HepG2 (cell line): ENCODE data around the gene CAPN10. TPM values are rescaled to one million over a fixed set of nuclear protein-coding genes. Genes with fewer than 3 reads are reported as not detected.

Experiments
- FOSL1 ChIP-seq: sonication (generic); formaldehyde crosslinking; IDR thresholded peaks from 2 replicates; pipeline ENCODE4 v1.9.0; 2021; ENCODE audit warnings: missing genetic modification reagents, borderline replicate concordance
- FOXP4 ChIP-seq: sonication (generic); formaldehyde crosslinking; IDR thresholded peaks from 2 replicates; pipeline ENCODE4 v1.4.0; 2020; ENCODE audit warnings: missing genetic modification reagents
- HMG20A ChIP-seq: IDR thresholded peaks from 2 replicates; pipeline ENCODE4 v1.6.1; 2016; ENCODE audit warnings: borderline replicate concordance
- HOXA9 ChIP-seq: sonication (generic); formaldehyde crosslinking; IDR thresholded peaks from 2 replicates; pipeline ENCODE4 v1.8.1; 2022; ENCODE audit warnings: missing genetic modification reagents, mild to moderate bottlenecking, moderate library complexity, borderline replicate concordance
- JARID2 ChIP-seq: sonication (generic); formaldehyde crosslinking; IDR thresholded peaks from 2 replicates; pipeline ENCODE4 v1.8.1; 2023; ENCODE audit warnings: missing genetic modification reagents, inconsistent platforms; ENCODE audit not compliant: insufficient replicate concordance
- JUNB ChIP-seq: sonication (generic); formaldehyde crosslinking; IDR thresholded peaks from 2 replicates; pipeline ENCODE4 v1.8.0; 2022; ENCODE audit warnings: missing genetic modification reagents, mild to moderate bottlenecking, borderline replicate concordance
- KDM1A ChIP-seq: IDR thresholded peaks from 2 replicates; pipeline ENCODE4 v1.6.1; 2016; ENCODE audit warnings: missing compliant biosample characterization
- KLF11 ChIP-seq: IDR thresholded peaks from 2 replicates; pipeline ENCODE4 v1.6.1; 2016; ENCODE audit warnings: missing compliant biosample characterization
- MTF1 ChIP-seq: sonication (generic); formaldehyde crosslinking; IDR thresholded peaks from 2 replicates; pipeline ENCODE4 v1.5.0; 2020; ENCODE audit warnings: missing genetic modification reagents
- NFE2 ChIP-seq: sonication (generic); formaldehyde crosslinking; IDR thresholded peaks from 2 replicates; pipeline ENCODE4 v1.4.0; 2020; ENCODE audit warnings: missing genetic modification reagents
- NFIB ChIP-seq: sonication (generic); formaldehyde crosslinking; IDR thresholded peaks from 2 replicates; pipeline ENCODE4 v1.9.0; 2021; ENCODE audit warnings: missing genetic modification reagents, mild to moderate bottlenecking, borderline replicate concordance
- SALL2 ChIP-seq: sonication (generic); formaldehyde crosslinking; IDR thresholded peaks from 2 replicates; pipeline ENCODE4 v1.8.1; 2023; ENCODE audit warnings: mild to moderate bottlenecking, missing genetic modification reagents, inconsistent platforms
- U2AF2 ChIP-seq: fragments of 200-400 bp; formaldehyde crosslinking; IDR thresholded peaks from 2 replicates; pipeline ENCODE4 v1.6.1; 2017; ENCODE audit warnings: low read depth, mild to moderate bottlenecking, low read length
- XRCC5 ChIP-seq: fragments of 200-400 bp; formaldehyde crosslinking; optimal IDR thresholded peaks from 2 replicates; pipeline ENCODE3; 2017; ENCODE audit warnings: mild to moderate bottlenecking, low read length
- ZBTB7A ChIP-seq: sonication (generic); formaldehyde crosslinking; IDR thresholded peaks from 2 replicates; pipeline ENCODE4 v1.8.0; 2022; ENCODE audit warnings: mild to moderate bottlenecking, missing genetic modification reagents
- ZFX ChIP-seq: sonication (generic); formaldehyde crosslinking; IDR thresholded peaks from 2 replicates; pipeline ENCODE4 v1.4.0; 2020; ENCODE audit warnings: mild to moderate bottlenecking, low read depth, missing genetic modification reagents, moderate library complexity
- ZNF136 ChIP-seq: sonication (generic); formaldehyde crosslinking; IDR thresholded peaks from 2 replicates; pipeline ENCODE4 v1.8.1; 2022; ENCODE audit warnings: low read depth, mild to moderate bottlenecking, moderate library complexity, missing genetic modification reagents
- ZNF253 ChIP-seq: sonication (generic); formaldehyde crosslinking; IDR thresholded peaks from 2 replicates; pipeline ENCODE4 v1.8.0; 2022; ENCODE audit warnings: mild to moderate bottlenecking, missing genetic modification reagents, borderline replicate concordance
- ZNF274 ChIP-seq: sonication (generic); formaldehyde crosslinking; IDR thresholded peaks from 2 replicates; pipeline ENCODE4 v1.5.1; 2020; ENCODE audit warnings: mild to moderate bottlenecking, missing genetic modification reagents
- ZNF282 ChIP-seq: fragments of 450-650 bp; IDR thresholded peaks from 2 replicates; pipeline ENCODE4 v1.6.1; 2018; ENCODE audit not compliant: partially characterized antibody
- ZNF317 ChIP-seq: sonication (generic); formaldehyde crosslinking; IDR thresholded peaks from 2 replicates; pipeline ENCODE4 v1.5.0; 2020; ENCODE audit warnings: mild to moderate bottlenecking, missing genetic modification reagents
- ZNF383 ChIP-seq: sonication (generic); formaldehyde crosslinking; IDR thresholded peaks from 2 replicates; pipeline ENCODE4 v1.4.0; 2020; ENCODE audit warnings: missing genetic modification reagents, mild to moderate bottlenecking, borderline replicate concordance
- ZNF543 ChIP-seq: sonication (generic); formaldehyde crosslinking; IDR thresholded peaks from 2 replicates; pipeline ENCODE4 v1.4.0; 2020; ENCODE audit warnings: mild to moderate bottlenecking, missing genetic modification reagents
- polyA plus RNA-seq, 8 experiments: library from polyadenylated mRNA; depleted of rRNA in 3 of 8; stranded (reverse) in 7 of 8; unstranded in 1 of 8; fragments of >200 nt; fragmentation: Illumina TruSeq in 4 of 8; extraction: Trizol in 4 of 8; gene quantifications; 2 replicates each; pipeline versions ENCODE4 v1.2.1 to v1.2.3, GENCODE V29; 2011 to 2016; ENCODE audit warnings: low read depth in 4 of 8, missing spikeins in 1 of 8, mixed read lengths in 1 of 8; ENCODE audit not compliant: insufficient read depth in 1 of 8
- total RNA-seq, 5 experiments: library from RNA; depleted of rRNA; stranded (reverse); fragments of >200 nt; fragmentation: Illumina TruSeq; extraction: Trizol; gene quantifications; 2 replicates each; pipeline ENCODE4 v1.2.3, GENCODE V29; 2016; ENCODE audit warnings: low read depth in 1 of 5
- TF ChIP-seq, protein P1 (sequence below): IDR thresholded peaks from 2 replicates; pipeline ENCODE4 v1.6.1; 2016; ENCODE audit warnings: low read depth

The CAPN10 gene
- total and polyA plus RNA-seq, 2 of the 13 experiments (the other 11 are each of a cell fraction or from before 2014, with no cell fraction given), result 27.6 to 32.4 TPM

DNA sequence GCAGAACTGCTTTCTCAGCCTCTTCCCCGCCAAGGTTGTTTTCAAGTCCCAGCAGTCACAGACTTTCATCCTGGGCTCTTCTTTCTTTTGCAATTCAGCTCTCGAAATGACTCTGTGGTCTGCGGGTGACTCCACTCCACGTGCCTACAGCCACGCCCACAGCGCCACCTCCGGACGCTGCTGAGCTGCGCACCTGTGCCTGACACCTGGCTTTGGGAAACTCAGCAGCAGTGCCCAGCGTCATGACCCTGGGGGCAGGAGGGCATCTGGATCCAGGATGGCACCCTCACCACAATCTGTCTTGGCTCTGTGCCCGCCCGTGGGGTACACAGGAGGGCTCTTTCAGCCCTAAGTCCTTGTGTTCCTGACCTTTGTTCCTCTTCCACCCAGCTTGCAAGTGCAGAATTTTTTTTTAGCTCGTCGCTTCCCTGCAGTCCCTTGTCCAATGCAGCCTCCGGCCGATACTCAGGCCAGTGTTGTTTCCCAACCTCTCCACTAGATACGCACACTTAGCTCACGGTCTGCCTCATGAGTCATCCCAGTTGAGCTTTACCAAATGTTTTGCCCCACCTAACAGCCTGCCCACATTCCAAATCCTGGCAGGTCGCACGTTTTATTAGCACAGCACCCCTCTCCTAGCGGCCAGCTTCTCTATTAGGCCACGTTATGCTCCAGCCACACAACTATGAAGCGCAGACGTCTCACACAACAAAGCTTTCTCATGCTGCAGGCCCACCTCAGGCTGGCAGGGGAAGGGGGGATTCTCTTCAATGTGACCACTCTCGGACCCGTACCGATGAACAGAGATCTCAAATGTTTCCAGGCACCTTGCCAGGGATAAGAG lies 6.5 kb upstream of the CAPN10 start (continued):
- TF ChIP-seq JUNB (CRISPR knock-in tag) (peak; percentile 79), XRCC5 (peak; percentile 80), ZNF317 (CRISPR knock-in tag) (peak; percentile 73), ZFX (CRISPR knock-in tag) (peak; percentile 68; the same call in 1 of the 2 replicates), NFIB (CRISPR knock-in tag) (no peak), HMG20A (CRISPR knock-in tag) (no peak), JARID2 (CRISPR knock-in tag) (no peak), ZNF274 (CRISPR knock-in tag) (peak; percentile 84; the same call in 1 of the 2 replicates), FOSL1 (CRISPR knock-in tag) (peak; percentile 79; the same call in 1 of the 2 replicates), KLF11 (CRISPR knock-in tag) (no peak), NFE2 (no peak), U2AF2 (no peak), ZNF383 (CRISPR knock-in tag) (no peak), KDM1A (CRISPR knock-in tag) (peak; percentile 49; the same call in 1 of the 2 replicates), HOXA9 (CRISPR knock-in tag) (0 out of 2 replicates have a peak, but pooled peaks have one; percentile 65), SALL2 (CRISPR knock-in tag) (0 out of 2 replicates have a peak, but pooled peaks have one; percentile 48), ZNF282 (no peak), ZNF136 (no peak; the same call in 1 of the 2 replicates), MTF1 (CRISPR knock-in tag) (no peak), ZNF253 (peak; percentile 83; the same call in 1 of the 2 replicates), ZBTB7A (CRISPR knock-in tag) (peak; percentile 39; the same call in 1 of the 2 replicates), FOXP4 (peak; percentile 61), ZNF543 (CRISPR knock-in tag) (peak; percentile 68; the same call in 1 of the 2 replicates)
- TF ChIP-seq, protein P1, sequence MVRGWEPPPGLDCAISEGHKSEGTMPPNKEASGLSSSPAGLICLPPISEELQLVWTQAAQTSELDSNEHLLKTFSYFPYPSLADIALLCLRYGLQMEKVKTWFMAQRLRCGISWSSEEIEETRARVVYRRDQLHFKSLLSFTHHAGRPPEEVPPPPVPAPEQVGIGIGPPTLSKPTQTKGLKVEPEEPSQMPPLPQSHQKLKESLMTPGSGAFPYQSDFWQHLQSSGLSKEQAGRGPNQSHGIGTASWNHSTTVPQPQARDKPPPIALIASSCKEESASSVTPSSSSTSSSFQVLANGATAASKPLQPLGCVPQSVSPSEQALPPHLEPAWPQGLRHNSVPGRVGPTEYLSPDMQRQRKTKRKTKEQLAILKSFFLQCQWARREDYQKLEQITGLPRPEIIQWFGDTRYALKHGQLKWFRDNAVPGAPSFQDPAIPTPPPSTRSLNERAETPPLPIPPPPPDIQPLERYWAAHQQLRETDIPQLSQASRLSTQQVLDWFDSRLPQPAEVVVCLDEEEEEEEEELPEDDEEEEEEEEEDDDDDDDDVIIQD (CRISPR knock-in tag), result no peak
